Activated CD8-positive, alpha-beta memory T cell treated with anti-CD3 and anti-CD28 coated beads for 1 hour (primary cell): ENCODE results near the gene RBMY1J.
"Not testable (repeated sequence)": the region's sequence is repeated elsewhere in the genome, so short reads cannot be mapped to it uniquely, and the experiment has no call there.

ENCODE experiments used
- DNase-seq, 2 donors: peaks; one replicate each; pipeline ENCODE4 v3.0.0-alpha.2; 2020; ENCODE audit warnings: low read depth in 1 of 2; ENCODE audit errors: extremely low read depth in 1 of 2

RBMY1J gene

DNA sequence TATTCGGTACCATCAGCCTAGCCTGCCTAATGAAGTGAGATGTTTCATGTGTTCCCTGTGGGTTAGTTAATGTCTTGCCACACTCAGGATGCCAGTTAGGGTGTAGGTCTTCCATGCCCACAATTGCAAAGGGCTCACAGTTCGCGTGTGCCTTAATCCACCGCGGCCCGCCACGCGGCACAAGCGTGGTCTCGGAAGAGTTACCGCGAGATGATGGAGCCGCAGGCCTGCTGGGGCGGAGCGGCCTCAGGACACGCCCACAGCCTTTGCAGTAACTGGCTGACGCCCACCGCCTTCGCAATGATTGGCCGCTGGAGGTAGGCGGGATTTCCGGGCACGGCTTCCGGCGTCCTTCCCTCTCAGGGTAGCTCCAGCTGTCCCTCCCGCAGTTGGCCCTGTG lies at the start of gene RBMY1J:
Gene RBMY1J, plus strand, starts transcription at position 301 of the 400 bp plus-strand sequence. CDS start 2,038 bp downstream, outside the sequence.
- DNase-seq, result not testable (repeated sequence)

DNA sequence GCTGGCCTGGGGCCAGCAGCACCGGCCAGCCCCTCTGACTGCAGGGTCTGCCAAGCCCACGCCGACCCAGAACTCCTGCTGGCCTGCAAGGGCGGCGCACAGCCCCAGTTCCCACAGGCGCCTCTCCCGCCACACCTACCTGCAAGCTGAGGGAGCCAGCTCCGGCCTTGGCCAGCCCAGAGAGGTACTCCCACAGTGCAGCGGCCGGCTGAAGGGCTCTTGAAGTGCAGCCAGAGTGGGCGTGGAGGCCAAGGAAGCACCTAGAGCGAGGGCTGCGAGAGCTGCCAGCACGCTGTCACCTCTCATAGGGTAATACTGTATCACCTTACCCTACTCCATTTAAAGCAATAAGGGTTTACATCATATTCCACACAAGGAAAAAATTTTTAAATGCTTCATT lies 35.8 kb upstream of the RBMY1J start:
- DNase-seq, result no peak

DNA sequence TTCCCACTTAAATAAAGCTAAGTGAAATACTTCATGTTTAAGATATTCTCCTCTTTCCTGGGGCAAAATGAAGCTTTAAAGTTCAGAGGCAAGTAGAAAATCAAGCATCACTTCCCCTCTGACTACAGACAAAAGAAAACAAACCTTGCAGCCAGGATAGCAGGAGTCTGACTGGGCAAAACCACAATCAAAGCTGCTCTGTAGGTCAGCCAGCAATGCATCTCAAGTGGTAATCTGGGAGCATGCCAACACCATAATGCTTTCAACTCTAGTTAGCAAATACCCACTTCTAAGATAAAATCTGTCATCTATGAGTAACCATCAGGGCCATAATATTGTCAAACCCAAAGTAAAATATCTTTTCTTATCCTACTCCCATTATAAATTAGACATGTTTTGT lies 32.6 kb upstream of the RBMY1J start:
- no peak for DNase-seq

DNA sequence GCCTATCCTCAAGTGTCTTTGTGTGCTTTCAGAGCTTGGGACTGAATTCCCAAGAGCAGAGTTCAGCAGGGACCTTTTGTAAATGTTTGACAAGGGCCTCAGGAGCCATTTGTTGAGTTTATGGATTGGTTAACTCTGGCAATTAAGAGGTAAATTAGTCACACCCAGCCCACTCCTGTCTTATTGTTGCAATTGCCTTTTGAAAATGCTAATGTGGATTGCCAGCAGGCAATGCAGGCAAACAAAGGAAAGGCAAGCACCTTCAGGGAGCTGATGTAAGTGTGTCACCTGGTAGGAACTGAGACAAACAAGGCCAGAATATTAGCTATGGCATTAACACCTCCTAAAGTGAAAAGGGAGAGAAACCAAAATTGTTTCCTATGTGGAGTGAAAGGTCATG lies 29.7 kb upstream of the RBMY1J start:
- DNase-seq, result no peak

DNA sequence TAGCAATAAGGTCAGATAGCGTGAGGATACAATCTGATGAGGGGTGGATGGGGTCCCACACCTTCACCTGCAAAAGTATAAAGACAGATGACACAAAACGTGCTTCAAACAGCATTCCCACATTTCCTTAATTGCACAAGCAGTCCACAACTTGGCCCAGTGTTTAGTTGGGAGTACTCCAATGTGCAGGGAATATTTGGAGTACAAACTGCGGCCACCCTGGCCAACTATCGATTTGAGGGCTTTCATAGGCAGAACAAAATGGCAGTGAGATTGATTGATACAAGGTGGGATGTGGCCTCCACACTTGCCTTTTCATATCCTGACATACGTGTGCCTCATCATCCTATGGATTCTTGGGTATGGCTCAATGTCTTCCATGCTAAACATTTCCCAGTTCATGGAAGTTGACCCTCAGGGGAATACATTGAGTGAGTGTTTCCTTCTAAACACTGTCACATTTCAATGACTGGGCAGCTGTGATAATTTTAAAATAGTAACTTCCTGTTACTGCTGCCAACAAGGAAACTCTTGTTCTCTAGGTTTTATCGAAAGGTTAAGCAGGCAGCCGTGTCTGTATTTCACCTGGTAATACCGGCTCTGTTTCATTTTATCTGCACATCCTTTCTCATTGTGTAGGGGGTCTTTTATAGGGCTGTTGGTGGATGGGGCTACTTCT lies 41.6 kb downstream of the RBMY1J start:
- not testable (repeated sequence) for DNase-seq

DNA sequence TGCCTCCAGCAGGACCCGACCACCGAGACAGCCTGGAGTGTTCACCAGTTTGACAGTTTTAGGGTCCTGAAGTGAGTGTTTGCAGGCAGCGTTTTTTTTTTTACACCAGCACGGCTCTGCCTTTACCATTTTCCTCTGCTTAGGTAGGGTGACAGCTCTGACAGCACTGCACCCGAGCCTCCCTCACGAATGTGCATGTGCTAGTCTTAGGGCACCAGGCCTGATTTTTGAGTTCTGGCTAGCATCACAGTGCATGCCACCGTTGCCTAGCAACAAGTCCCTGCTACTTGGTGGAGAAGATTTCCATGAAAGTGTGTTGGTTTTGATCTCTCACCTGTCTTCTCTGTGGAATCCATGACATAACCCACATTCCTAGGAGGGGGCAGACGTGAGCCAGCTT lies 52.3 kb downstream of the RBMY1J start:
- DNase-seq, result not testable (repeated sequence)

DNA sequence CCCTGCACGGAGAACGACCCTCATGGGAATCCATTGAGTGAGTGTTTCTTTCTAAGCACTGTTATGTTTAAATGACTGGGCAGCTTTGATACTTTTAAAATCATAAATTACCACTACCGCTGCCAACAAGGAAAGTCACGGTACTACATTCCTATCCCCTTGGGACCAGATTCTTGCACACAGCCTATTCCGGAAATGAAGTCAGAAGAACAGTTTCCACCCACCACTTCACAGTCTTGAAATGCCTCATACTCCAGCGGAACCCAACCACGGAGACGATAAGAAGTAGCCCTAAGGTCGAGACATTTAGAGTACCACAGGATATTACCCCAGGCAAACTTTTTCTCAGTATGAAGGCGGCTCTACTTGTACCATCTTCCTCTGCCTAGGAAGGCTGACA lies 58.8 kb downstream of the RBMY1J start:
- DNase-seq, result not testable (repeated sequence)
